GM19467 (cell line): ENCODE data around the gene SPATA32.

Experiments
- ATAC-seq: cut with Tn5 transposase; IDR thresholded peaks from one replicate; pipeline ENCODE4 v1.9.1; 2021; ENCODE audit warnings: mild to moderate bottlenecking, moderate library complexity; ENCODE audit not compliant: unreplicated experiment

The SPATA32 gene

GRCh38 chr17:45294506-45294905 lies 32.6 kb upstream of the SPATA32 start:
- ATAC-seq, result no peak

GRCh38 chr17:45293413-45294211 lies 31.7 kb upstream of the SPATA32 start:
- no peak for ATAC-seq

- ATAC-seq, result no peak
Observed at GRCh38 chr17:45292696-45293412, 31.0 kb upstream of the SPATA32 start.

GRCh38 chr17:45291171-45291805 lies 29.4 kb upstream of the SPATA32 start:
- no peak for ATAC-seq

GRCh38 chr17:45290269-45290765 lies 28.4 kb upstream of the SPATA32 start:
- ATAC-seq, result no peak

GRCh38 chr17:45289301-45290268 lies 27.7 kb upstream of the SPATA32 start:
- no peak for ATAC-seq

- no peak for ATAC-seq
Observed at GRCh38 chr17:45288825-45289224, 26.9 kb upstream of the SPATA32 start.

- no peak for ATAC-seq
Observed at GRCh38 chr17:45287526-45288500, 25.9 kb upstream of the SPATA32 start.

- no peak for ATAC-seq
Observed at GRCh38 chr17:45286286-45286685, 24.4 kb upstream of the SPATA32 start.

GRCh38 chr17:45284176-45285140 lies 22.6 kb upstream of the SPATA32 start:
- no peak for ATAC-seq

- ATAC-seq, result no peak
Observed at GRCh38 chr17:45283711-45284110, 21.8 kb upstream of the SPATA32 start.

- ATAC-seq, result no peak
Observed at GRCh38 chr17:45282683-45283644, 21.1 kb upstream of the SPATA32 start.

- ATAC-seq, result no peak
Observed at GRCh38 chr17:45279898-45280297, 18.0 kb upstream of the SPATA32 start.

- ATAC-seq, result no peak
Observed at GRCh38 chr17:45277992-45278391, 16.1 kb upstream of the SPATA32 start.

- no peak for ATAC-seq
Observed at GRCh38 chr17:45277216-45277849, 15.4 kb upstream of the SPATA32 start.

- no peak for ATAC-seq
Observed at GRCh38 chr17:45276031-45276430, 14.1 kb upstream of the SPATA32 start.

- no peak for ATAC-seq
Observed at GRCh38 chr17:45274033-45274432, 12.1 kb upstream of the SPATA32 start.
